HUDEP-2 (cell line): Measurements from ENCODE around the gene COL1A2.

Experiments
- DNase-seq, 76 experiments: peaks; one replicate each; lab custom pipeline; 2025; ENCODE audit not compliant: unreplicated experiment in 76 of 76; lab: John Stamatoyannopoulos, UW

COL1A2 gene

GRCh38 chr7:94406696-94407095 is 12.0 kb downstream of the COL1A2 start:
- no peak for DNase-seq

GRCh38 chr7:94409200-94409948 is 14.7 kb downstream of the COL1A2 start:
- no peak for DNase-seq

- DNase-seq, result no peak
These were observed 15.9 kb downstream of the COL1A2 start for GRCh38 chr7:94410413-94411187.

GRCh38 chr7:94411188-94411466 is 16.4 kb downstream of the COL1A2 start:
- no peak for DNase-seq

- no peak for DNase-seq
These were observed 18.1 kb downstream of the COL1A2 start for GRCh38 chr7:94412762-94413322.

GRCh38 chr7:94414481-94414880 is 19.8 kb downstream of the COL1A2 start:
- no peak for DNase-seq

- DNase-seq, result no peak
These were observed 20.3 kb downstream of the COL1A2 start for GRCh38 chr7:94414980-94415379.

GRCh38 chr7:94417306-94417705 is 22.6 kb downstream of the COL1A2 start:
- no peak for DNase-seq

GRCh38 chr7:94417901-94418300 is 23.2 kb downstream of the COL1A2 start:
- DNase-seq, result no peak

GRCh38 chr7:94418851-94419250 is 24.2 kb downstream of the COL1A2 start:
- DNase-seq, result no peak

GRCh38 chr7:94420328-94420727 is 25.6 kb downstream of the COL1A2 start:
- DNase-seq, result no peak

- no peak for DNase-seq
These were observed 27.0 kb downstream of the COL1A2 start for GRCh38 chr7:94421681-94422080.

GRCh38 chr7:94422136-94422535 is 27.4 kb downstream of the COL1A2 start:
- no peak for DNase-seq

GRCh38 chr7:94422827-94423460 is 28.2 kb downstream of the COL1A2 start:
- no peak for DNase-seq

GRCh38 chr7:94423863-94424735 is 29.4 kb downstream of the COL1A2 start:
- DNase-seq, result no peak

GRCh38 chr7:94425546-94425945 is 30.9 kb downstream of the COL1A2 start:
- DNase-seq, result no peak

GRCh38 chr7:94426980-94427875 is 32.5 kb downstream of the COL1A2 start:
- no peak for DNase-seq

- no peak for DNase-seq
These were observed 34.5 kb downstream of the COL1A2 start for GRCh38 chr7:94429153-94429552.

- no peak for DNase-seq
These were observed 36.5 kb downstream of the COL1A2 start for GRCh38 chr7:94431176-94431575.
